Measurements from ENCODE around the gene DUS2.

DNA sequence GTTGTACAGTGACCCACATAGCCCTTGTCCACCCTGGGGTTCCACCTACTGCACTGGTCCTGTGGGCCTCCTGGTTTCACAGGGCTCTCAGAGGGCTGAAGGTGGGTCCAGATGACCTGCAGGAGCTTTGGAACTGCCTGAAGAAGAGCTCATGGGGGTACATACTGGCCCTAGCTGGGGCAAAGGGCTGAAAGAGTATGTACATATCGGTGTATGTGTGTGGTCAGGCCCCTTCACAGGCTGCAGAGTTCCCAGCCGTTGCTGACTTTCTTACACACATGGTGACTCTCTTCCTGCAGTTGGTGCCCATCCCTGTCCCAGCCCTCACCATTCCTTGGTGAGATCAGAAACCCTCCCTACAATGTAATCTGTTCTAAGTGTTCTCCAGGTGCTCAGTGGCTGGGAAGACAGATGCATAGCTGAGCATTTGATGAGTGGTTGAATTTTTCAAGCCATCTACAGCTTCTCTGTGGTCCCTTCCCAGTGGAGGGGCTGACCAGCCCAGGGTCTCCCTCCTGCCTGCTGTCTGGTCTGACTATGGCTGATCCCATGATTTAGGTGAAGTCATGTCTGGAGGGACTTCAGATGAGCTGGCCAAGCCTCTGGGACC is 59.6 kb downstream of the DUS2 start:
- TF ChIP-seq, protein P1, sequence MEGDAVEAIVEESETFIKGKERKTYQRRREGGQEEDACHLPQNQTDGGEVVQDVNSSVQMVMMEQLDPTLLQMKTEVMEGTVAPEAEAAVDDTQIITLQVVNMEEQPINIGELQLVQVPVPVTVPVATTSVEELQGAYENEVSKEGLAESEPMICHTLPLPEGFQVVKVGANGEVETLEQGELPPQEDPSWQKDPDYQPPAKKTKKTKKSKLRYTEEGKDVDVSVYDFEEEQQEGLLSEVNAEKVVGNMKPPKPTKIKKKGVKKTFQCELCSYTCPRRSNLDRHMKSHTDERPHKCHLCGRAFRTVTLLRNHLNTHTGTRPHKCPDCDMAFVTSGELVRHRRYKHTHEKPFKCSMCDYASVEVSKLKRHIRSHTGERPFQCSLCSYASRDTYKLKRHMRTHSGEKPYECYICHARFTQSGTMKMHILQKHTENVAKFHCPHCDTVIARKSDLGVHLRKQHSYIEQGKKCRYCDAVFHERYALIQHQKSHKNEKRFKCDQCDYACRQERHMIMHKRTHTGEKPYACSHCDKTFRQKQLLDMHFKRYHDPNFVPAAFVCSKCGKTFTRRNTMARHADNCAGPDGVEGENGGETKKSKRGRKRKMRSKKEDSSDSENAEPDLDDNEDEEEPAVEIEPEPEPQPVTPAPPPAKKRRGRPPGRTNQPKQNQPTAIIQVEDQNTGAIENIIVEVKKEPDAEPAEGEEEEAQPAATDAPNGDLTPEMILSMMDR (conservative IDR thresholded peaks at IDR 0.05 in 1 of 2, IDR thresholded peaks at IDR 0.05 in 1 of 2; ENCODE audit: extremely low read depth in 1 of 2, insufficient read depth in 1 of 2, low read depth in 1 of 2, low read length in 2 of 2) = no peak
- no peak for TF ChIP-seq EZH2 (IDR thresholded peaks at IDR 0.05; ENCODE audit: borderline replicate concordance, low read length)

Data from mammary epithelial cell (primary cell).